Activated CD8-positive, alpha-beta memory T cell treated with anti-CD3 and anti-CD28 coated beads, Interleukin-2, amount 50 U/mL, for 1 hour (primary cell): ENCODE data around the gene GTF3C5.
"Not testable (repeated sequence)": the region's sequence is repeated elsewhere in the genome, so short reads cannot be mapped to it uniquely, and the experiment has no call there.

Experiments
- DNase-seq: peaks from one replicate; pipeline ENCODE4 v3.0.0-alpha.2; 2020; ENCODE audit errors: extremely low read depth

Gene GTF3C5

DNA sequence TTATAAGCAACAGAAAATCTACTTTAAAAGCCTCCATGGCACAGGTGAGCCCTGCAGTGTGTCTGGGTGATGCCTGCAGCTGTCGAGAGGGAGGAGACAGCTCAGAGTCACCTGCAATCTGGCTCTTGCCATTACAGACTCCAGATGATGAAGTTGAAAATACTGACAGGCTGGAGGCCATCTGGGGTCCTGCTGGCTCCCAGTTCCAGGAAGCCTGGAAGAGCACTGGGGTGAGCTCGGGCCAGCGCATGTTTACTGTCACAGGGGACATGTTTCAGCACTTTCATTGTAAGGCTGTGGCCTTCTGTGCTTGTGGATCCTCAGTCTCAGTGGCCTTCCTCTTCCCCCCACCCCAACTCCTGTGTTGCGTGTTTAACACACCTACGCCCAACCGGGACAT lies 59.4 kb downstream of the GTF3C5 start:
- DNase-seq = no peak

DNA sequence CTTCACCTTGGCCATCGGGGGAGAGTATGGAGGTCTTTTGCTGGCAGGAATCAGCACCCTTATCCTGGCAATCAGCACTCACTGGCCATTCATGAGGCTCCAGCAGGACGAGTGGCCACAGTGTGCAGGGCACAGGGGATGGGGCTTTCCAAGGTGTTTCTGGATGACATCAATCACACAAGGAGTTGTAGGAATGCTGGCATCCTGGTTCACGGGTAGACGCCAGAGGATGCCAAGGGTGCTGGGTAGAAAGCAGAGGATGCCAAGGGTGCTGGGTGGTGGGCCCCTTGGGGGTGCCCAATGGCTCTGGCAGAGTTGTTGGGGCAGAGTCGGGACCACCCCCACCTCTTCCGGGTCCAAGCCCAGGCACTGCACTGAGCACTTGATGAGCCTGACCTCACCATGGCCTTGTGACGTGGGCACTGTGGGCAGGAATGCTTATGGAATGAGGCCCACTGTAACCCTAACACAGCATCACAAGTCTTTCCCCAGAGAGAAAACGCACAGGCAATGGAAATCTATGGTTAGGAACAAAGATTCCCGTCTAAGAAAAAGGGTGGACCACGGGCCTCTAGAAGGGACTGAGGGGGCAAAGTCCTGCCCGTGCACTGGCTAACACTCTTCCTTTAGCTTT lies 60.1 kb downstream of the GTF3C5 start:
- no peak for DNase-seq

DNA sequence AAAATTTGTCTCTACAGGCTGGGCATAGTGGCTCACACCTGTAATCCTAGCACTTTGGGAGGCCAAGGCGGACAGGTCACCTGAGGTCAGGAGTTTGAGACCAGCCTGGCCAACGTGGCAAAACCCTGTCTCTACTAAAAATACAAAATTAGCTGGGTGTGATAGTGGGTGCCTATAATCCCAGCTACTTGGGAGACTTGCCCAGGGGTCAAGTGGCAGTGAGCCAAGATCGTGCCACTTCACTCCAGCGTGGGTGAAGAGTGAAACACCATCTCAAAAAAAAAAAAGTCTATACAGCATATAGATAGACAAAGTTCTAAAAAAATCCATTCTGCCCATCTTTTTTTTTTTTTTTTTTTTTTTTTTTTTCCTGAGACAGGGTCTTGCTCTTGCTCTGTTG lies 63.6 kb downstream of the GTF3C5 start:
- DNase-seq = not testable (repeated sequence)

DNA sequence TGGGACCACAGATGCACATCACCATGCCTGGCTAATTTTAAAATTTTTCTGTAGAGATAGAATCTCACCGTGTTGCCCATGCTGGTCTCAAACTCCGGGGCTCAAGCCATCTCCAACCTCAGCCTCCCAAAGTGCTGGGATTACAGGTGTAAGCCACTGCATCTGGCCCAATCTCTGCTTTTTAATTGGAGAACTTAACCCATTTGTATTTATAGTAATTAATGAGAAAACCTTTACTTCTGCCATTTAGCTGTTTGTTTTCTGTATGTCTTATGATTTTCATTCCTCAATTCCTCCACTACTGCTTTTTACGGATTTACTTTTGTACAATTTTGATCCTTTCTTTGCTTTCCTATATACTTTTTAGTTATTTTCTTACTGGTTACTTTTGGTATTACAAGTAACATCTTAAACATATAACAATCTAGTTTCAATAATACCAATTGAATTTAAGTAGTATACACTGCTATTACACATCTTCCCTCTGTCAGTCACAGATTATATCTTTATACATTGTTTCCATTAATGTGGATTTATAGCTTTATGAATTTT lies 64.1 kb downstream of the GTF3C5 start:
- DNase-seq = no peak

DNA sequence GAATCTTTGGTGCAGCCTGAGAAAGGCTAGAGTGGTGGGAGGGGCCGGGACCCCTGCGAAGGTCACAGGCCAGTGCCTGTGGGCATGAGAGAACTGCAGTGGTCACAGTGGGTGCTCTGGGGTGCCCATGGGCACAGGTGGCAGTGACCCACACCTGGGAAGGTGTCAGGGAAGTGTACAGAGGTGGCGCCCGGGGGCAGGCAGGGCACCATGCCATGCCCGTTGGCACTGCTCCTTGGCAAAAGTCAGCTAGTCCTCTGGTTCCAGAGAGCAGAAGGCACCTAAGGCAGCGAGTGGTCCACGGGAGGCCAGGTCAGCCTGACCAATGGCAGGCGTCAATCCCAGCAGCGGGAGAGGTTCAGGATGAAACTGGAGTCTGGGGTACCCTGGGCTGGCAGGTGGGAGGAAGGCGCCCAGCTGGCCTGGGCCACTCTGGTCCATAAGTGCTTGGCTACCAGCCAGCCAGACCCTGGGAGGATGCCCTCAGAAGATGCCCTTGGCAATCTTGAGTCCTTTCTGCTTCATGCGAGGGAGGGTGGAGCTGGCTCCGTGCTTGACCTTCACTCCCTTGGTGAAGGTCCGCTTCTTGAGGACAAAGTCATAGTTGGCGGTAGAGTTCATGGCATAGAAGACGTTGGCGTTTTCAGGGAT lies 67.4 kb downstream of the GTF3C5 start:
- DNase-seq = no peak

DNA sequence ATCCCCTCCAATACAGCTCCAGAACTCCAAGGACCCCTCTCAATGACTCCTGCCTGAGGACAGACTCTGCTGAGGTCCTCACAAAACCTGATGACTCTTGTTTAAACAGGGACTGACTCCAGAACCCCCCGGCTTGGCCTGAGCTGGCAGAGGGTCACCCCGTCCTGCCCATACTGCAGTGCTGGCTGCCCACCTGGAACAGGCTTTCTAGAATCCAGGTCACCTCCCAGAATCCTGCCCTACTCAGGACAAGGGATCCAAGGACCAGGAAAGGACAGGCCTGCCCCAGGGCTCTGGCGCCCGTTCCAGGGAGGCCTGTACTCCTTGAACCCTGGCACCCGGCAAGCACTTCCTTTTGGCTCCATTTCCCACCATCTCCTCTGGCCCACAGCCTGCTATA lies 68.1 kb downstream of the GTF3C5 start:
- no peak for DNase-seq

DNA sequence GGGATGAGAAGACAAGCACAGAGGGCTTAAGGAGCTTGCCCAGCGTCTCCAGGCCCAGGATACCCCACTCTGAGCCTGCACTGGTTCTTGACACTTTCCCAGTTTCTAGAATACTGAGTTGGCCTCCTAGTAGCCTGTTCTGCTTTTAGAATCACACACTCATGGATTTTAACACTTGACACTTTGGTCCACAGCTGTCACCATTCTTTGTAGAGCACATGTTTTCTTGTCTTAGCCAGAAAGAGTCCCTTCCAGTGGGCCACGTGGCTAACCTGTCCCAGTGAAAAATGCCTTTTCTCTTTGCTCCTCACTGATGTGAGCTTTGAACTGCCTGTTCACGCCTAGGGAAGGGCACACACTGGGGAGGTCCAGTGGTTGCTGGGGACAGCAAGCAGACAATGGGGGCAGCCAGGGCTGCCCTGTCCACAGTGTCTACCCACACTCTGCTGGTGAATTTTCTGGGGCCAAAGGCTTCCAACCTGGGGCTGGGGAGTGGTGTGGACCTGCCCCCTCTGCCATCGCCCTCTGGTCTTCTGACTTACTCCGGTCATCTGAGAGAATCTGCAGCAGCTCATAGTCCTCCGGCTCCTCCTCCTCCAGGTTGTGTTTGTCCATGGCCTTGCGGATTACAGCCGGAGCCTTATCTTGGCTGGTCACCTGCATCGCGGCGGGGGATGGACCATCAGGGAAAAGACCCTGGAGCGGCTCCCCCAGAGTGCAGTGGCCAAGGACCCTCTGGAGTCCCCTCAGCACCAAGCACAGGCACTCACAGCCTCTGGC lies 69.1 kb downstream of the GTF3C5 start:
- no peak for DNase-seq

DNA sequence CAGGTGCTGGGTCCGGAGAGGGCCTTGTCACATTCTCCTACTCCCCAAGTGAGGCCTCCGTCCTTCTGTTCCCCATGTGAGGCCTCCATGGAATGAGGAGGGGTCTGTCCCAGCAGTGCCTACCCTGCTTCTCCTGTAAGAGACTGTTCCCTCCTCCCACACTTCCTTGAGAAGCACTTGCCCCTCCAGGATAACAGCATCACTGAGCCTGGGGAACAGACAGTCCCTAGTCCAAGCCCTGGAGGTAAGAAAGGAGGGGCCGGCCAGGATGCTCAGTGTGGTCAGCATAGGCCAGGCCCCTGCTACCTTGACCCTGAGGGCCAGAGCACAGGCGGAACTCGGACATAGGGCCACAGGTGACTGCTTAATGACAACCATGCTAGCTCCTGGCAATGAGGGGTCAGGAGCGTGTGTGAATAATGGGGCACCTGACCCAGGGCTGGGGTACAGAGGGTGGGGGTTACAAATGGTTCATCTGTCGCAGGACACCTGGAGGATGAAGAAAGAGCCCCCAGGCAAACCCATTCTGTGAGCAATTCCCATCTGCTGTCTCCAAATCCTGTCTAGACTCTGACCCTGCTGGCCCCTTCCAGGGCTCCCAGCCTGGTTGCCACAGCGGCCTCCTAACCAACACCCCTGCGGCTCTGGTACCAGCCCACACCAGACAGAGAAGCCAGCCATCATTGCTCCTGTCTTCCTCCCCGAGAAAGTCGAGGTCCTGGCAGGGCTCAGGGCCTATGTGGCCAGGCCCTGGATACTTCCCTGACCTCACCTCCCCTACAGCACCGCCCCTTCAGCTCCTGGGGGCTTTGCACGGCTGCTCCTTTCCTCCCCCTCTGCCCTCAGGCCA lies 69.9 kb downstream of the GTF3C5 start:
- DNase-seq = no peak

DNA sequence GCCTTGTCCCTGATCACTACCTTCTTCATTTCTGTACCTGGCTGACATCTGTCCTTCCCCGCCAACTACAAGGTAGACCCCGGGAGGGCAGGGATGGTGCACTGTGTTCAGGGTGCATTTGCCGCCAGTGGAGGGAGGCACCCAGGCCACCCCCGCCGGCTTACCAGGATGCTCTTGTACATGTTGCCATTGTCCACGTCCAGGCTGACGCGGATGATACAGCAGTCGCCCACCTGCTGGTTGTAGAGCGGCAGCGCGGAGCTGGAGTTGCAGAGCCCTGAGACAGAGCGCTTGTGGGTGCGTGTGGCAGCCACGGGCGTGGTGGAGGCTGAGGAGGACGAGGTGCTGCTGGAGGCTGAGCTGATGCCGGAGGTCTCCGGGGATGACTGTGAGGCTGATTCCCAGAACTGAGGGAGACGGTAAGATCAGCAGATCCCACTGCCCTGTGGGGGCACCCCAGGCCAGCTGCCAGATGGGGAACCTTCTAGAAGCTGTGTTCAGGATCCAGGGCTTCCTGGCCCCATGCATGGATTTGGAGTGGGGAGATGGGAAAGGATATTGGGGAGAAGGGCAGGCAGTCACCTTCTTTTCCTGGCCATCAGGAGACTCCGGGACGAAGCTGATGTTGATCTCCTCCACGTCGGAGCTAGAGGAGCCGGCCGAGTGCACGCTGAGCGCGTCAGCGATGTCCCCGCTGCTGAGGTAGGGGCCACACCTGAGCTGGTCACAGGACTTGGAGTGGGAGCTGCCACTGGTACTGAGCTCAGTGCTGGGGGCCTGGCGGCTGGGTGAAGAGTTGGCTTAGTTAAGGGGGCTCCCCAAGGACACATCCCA lies 70.8 kb downstream of the GTF3C5 start:
- DNase-seq = no peak

DNA sequence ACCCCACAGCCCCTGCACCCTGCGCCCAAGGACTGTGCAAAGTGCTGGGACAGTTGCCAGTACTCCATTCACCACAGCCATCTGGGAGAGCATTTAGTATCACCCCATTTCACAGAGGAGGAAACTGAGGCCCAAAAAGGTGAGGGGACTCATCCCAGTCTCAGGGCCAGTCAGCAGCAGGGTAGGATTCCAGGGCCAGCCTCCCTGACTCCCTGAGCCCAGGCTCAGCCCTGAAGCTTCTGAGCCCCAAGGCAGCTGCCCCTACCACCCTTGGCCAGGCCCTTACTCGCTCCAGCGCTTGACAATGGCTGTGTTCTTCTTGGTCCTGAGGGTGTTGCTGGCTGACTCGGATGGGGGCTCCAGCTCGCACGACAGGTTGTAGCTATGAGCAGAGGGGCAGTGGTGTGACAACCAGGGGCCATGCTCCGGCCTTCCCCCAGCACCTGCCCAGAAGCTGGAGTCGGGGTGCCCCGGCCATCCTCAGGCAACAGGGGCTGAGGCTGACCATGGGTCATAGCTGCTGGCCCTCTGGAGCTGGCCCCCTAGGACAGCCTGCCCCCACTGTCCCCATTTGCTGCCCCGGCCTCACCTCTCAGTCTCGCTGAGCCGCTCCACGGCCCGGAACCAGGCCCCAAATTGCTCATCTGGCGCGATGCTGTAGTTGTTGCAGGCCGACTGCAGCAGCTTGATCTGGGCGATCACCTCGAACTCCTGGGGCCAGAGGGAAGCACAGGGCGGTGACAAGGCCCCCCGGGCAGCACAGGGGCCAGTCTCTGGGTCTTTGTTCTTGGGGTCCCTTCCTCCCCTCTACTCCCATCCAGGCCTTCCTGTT lies 71.6 kb downstream of the GTF3C5 start:
- no peak for DNase-seq

DNA sequence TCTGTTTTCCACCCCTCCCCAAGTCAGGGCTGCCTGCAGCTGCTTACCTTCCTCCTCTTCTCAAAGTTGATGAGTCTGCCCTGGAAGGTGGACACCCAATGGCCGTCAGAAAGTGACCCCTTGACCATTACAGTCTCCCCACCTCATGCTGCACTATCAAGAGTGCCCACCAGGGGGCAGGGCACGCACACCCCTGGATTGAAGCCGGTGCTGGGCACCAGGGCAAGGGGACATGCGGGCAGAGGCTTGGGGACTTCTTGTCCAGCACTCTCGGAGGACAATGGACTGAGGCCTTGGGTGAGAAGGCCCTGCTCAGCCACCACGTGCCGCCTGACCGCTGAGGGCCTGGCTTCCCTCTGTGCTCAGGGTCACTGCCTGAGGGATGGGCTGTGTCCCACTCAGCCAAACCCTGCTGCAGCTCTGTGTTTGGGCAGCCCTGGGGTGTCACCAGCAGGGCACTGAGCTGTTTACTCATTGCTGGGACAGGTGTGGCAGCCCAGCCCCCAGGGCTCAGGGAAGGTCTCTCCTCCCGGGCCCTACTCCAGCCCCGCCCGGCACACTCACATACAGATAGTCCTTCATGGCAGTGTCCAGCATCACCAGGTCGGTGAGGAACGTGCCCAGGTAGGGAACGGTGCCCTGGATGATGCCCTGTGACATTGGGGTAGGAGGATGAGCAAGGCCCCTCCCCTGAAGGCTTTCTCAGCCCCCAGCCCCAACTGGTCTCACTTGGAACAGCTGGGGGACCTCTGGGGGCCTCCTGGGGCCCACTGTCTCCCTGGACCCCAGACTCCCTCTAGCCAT lies 72.6 kb downstream of the GTF3C5 start:
- DNase-seq = no peak

DNA sequence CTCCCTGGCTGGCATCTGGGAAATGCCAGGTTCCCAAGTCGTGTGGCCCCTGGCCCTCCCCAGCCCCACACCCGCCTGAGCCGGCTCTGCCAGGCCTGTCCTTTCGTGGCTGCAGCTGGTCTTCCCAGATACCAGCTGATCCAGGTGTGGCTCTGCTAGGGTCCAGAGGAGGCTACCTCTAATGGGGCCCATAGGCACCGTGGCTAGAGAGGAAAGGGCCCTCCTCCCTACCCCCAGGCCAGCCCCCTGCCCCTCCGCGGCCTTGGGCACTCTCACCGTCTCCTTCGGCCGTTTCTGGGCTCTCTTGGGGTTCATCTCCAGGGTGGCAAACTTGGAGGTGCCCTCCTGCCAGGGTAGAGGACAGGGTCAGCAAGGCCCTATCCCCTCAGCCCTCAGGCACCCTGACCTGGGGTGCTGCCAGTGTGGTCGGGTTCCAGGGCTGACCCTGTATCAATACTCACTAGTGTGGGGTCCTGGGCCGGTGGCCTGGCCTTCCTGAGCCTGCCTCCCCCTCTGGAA lies 73.2 kb downstream of the GTF3C5 start:
- no peak for DNase-seq

DNA sequence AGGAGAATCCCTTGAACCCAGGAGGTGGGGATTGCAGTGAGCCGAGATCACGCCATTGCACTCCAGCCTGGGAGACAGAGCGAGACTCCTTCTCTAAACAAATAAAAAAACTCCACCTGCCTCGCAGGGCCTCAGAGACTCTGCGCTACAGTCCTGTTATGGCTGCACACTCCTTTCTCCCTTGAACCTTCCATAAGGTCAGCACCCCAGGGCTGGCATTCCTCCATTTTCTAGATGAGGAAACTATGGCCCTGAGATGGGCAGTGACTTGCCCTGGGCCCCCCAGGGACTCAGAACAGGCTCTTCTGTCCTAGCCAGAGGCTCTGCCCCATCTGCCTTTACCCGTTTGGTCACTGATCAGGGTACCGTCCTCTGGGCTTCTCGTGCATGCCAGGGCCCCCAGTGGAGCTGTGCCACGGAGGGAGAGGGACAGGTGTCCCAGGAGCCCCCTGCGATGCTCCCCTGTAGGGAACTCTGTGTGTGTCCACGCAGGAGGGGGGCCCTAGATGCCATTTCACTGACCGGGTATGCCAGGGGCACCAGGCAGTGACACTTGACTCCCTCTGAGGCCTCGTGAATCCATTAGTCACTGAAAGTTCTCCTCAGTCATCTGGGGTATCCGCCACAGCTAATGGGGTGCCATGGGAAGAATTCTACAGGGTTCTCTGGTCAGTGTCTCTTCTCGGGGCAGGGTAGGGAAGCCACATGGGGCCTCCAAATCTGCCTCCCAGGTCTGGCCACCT lies 74.1 kb downstream of the GTF3C5 start:
- no peak for DNase-seq

DNA sequence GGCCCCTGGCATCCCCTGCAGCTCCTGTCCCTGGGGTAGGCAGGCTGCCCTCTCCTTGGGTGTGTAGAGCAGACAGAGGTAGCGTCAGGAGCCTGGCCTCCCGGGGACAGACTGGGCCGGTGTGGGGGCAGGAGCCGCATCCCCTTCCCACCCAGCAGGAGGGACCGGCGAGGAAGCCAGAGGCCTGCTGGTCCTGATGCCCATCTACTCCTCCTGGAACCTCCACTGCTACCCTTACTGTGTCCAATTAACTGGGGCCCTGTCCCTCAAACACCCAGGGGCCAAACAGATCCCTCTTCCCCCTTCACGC lies 74.6 kb downstream of the GTF3C5 start:
- DNase-seq = no peak

DNA sequence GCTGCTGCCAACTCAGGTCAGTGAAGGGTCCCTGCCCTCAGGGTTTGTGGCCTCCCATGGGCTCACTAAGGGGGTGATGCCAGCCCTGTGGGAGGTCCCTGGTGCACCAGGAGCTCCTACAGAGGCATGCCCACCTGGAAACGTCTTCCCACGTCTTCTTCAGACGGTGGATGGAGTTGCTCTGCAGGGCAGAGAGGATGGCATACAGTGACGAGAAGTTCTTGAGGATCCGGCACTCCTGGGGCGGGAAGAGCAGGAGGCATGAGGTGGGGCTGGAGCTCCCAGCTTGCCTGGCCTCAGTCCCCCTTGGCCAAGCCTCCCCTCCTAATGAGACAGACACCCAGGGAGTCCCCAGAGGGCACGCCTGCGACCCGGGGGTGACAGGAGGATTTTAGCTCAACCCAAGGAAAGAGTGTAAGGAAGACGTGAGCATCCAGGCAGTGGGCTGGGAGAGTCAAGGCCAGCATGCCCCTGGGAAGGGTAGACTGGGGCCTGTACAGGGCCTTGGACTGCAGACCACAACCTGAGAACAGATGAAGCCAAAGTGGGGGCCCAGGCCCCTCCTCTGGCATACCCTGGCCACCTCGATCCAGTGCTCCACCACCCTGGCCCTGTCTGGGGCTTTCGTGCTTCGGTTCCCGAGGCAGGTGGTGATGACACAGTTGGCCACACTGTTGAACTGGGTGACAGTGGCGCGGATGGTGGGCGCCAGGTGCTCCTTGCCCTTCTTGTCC lies 75.9 kb downstream of the GTF3C5 start:
- DNase-seq = no peak

DNA sequence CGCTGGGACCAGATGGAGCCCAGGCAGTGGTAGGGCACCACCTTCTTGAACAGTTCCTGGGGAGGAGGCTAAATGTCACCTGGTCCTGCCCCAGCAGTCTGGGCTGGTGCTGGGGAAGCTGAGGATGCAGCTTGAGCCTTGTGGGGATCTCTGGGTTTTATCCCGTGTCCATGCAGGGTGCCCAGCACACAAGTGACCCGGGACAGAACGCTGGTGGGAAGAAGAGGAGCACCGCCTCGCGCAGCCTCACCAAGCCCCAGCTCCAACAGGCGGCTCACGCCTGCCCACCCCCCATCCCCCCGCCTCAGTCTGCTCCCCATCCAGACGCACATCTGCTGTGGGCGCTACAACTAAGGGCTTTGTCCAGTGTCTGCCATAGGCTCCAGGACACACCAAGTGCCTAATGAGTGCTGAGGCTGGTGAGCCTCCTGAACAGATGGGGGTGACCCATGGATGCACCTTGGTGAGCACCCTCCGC lies 76.5 kb downstream of the GTF3C5 start:
- no peak for DNase-seq
